UCSD-AML1 (cell line): ENCODE measurements around the gene FBXO44.

ENCODE experiments used
- DNase-seq: peaks from one replicate; lab custom pipeline; 2025; ENCODE audit not compliant: unreplicated experiment; lab: John Stamatoyannopoulos, UW

FBXO44 gene

DNA sequence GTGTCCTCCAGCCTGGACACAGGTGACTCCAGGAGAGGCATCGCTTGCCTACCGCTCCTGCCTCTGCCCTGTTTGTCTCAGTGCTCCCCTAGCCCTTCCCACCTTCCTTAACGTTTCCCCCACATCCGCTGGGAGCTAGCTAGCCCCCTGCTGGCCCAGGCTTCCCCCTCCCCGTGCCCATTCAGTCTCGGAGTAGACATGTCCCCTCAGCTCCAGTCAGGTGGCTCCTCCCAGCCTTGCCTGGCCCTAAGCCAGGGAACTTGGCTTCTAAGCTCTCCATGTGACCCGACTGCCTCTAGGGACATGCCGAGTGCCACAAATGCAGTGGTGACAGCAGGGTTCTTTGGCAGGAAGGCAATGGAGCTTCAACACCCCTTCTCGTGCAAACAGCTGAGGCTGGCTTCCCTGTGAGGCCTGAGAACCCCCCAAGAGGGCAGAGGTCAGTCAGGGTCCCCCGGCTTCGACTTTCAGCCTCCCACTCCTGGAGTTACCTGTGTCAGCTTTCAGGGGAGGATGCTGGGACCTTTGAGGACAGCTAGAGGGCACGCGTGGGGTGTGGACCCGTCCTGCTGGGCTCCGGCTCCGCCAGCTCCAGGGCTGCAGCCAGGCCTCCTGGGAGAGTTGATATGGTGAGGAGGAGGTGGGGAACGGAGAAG is 53.1 kb downstream of the FBXO44 start:
- no peak for DNase-seq

DNA sequence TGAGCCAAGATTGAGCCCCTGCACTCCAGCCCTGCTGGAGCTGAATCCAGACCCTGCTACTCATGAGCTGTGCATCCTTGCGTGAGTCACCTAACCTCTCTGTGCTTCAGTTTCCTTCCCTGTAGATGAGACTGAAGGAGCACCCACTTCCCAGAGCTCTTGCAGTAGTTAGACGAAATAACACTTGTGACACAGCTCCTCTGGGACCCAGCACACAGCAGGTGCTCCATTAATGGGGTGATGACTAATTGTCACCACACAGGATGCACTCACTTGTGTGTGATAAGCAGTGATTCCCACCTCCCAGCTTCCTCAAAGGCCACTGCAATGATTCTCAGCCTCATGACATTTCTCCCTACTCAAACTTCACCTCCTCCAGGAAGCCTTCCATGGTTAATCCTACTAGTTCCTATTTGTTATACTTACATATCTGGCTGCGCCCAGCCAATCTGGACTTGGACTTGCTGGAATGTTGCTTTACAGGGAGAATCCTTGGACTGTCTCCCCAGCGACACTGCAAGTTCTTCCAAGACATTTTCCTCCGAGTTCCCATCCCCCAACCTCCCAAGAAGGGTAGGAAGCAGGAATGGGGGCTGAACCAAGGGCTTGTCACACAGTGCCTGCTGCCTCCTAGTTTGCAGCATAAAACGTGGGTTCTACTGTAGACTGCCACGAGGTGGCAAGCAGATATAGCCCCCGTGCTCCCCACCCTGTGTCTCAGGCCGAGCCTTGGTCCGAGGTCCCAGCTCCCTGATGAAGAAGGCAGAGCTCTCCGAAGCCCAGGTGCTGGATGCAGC is 54.1 kb downstream of the FBXO44 start:
- DNase-seq, result no peak

DNA sequence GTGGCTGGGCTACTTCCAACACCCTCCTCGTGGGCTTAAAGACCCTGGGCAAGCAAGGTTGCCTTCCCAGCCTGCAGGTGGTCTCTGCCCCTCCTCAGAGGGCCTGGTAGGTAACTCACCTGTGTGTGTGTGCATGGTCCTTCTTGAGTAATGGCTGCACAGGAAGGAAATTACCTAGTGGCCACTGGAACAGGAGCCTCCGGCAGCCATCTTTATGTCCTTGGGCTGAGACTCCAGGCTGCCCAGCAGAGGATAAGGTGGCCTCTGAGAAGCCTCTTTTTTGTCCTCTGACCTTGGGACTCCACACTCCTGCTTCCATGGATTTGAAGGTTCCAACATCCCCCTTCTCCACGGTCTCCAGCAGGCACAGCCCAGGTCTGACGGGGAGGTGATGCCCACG is 56.8 kb downstream of the FBXO44 start:
- no peak for DNase-seq

DNA sequence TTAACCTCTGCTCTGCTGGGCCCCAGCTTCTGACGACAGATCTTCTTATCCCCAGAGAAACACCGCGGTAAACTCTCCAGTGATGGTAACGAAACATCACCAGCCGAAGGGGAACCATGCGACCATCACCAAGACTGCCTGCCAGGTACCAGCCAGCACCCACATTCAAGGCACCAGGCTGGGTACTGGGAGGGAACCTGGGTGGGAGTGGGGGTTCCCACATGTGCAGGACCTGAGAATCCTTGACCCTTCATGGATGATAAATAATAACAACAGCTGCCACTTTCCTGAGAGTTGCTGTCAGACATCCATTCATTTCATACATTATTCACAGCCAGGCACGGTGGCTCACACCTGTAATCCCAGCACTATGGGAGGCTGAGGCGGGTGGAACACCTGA is 57.6 kb downstream of the FBXO44 start:
- no peak for DNase-seq
